Transverse colon (tissue), 4 donors: Measurements from ENCODE around the gene NOTCH1. TPM values are rescaled to one million over a fixed set of nuclear protein-coding genes. Genes with fewer than 3 reads are reported as not detected.

Experiments
- DNase-seq: peaks from one replicate; pipeline ENCODE4 v3.0.0-alpha.2; 2019
- H3K27ac ChIP-seq, 4 donors: fragments of 200-600 bp; sonication (generic); 2 replicates each; pipeline ENCODE4 v1.5.1; 2016 to 2018; ENCODE audit warnings: inconsistent platforms in 4 of 4
- H3K27me3 ChIP-seq: fragments of 200-600 bp; sonication (generic); 2 replicates; pipeline ENCODE4 v1.5.1; 2017; ENCODE audit warnings: inconsistent platforms
- H3K36me3 ChIP-seq, 4 donors: fragments of 200-600 bp; sonication (generic); 2 replicates each; pipeline ENCODE4 v1.5.1; 2017 to 2019; ENCODE audit warnings: inconsistent platforms in 4 of 4
- H3K4me1 ChIP-seq, 4 donors: fragments of 200-600 bp; sonication (generic); 2 replicates each; pipeline ENCODE4 v1.5.1; 2017 to 2020; ENCODE audit warnings: inconsistent platforms in 4 of 4
- H3K4me3 ChIP-seq, 4 donors: fragments of 200-600 bp; sonication (generic); 1 replicate in 1 of 4; 2 replicates in 3 of 4; pipeline versions ENCODE4 v1.5.1 to v1.6.1; 2017 to 2019; ENCODE audit warnings: inconsistent platforms in 4 of 4
- H3K9me3 ChIP-seq, 2 donors: fragments of 200-600 bp; sonication (generic); 2 replicates each; pipeline ENCODE4 v1.5.1; 2017 to 2019; ENCODE audit warnings: inconsistent platforms in 2 of 2
- CTCF ChIP-seq, 5 experiments: fragments of 200-600 bp in 3 of 5; fragments of 450-650 bp in 2 of 5; sonication (generic) in 3 of 5; IDR thresholded peaks; 1 replicate in 2 of 5; 2 replicates in 3 of 5; pipeline ENCODE4 v1.5.1; 2016 to 2017; ENCODE audit warnings: antibody characterized with exemption in 5 of 5, inconsistent platforms in 3 of 5, mild to moderate bottlenecking in 2 of 5, moderate library complexity in 1 of 5
- EP300 ChIP-seq: sonication (generic); formaldehyde crosslinking; IDR thresholded peaks from one replicate; pipeline ENCODE4 v1.6.1; 2017; ENCODE audit warnings: antibody characterized with exemption, low read depth
- POLR2A ChIP-seq: fragments of 450-650 bp; IDR thresholded peaks from one replicate; pipeline ENCODE4 v1.6.1; 2016; ENCODE audit warnings: antibody characterized with exemption, mild to moderate bottlenecking, moderate library complexity
- POLR2AphosphoS5 ChIP-seq, 3 donors: sonication (generic); formaldehyde crosslinking; IDR thresholded peaks; one replicate each; pipeline ENCODE4 v1.6.1; 2016; ENCODE audit warnings: antibody characterized with exemption in 3 of 3
- WGBS, 2 donors: methylation state at CpG; one replicate each; pipeline ENCODE4 v1.1.5; 2018; ENCODE audit warnings: low coverage in 1 of 2; 5-methylcytosine and 5-hydroxymethylcytosine counted together
- in situ Hi-C, 4 donors: fragments of 200-750 bp; cut with MboI; loops; one replicate each; pipeline versions ENCODE4 v1.15.0 to v1.15.1; 2017; ENCODE audit warnings: low sequenced_read_pairs in 3 of 4, low pct_ligation_motif_present in 1 of 4, low pct_unique_long_range_greater_than_20kb in 1 of 4
- intact Hi-C: fragments of 100-400 bp; cut with DNase I; formaldehyde crosslinking; loops from one replicate; pipeline ENCODE4 v1.15.1; 2023; ENCODE audit warnings: low total_unique reads
- total RNA-seq, 4 donors: library from RNA; depleted of rRNA; stranded (reverse); fragments of >200 nt; gene quantifications; one replicate each; pipeline ENCODE4 v1.1.0, GENCODE V29; 2016

The NOTCH1 gene
- total RNA-seq, 4 donors from 2014 or later: 48.2 to 154 (median 98.2) TPM

DNA sequence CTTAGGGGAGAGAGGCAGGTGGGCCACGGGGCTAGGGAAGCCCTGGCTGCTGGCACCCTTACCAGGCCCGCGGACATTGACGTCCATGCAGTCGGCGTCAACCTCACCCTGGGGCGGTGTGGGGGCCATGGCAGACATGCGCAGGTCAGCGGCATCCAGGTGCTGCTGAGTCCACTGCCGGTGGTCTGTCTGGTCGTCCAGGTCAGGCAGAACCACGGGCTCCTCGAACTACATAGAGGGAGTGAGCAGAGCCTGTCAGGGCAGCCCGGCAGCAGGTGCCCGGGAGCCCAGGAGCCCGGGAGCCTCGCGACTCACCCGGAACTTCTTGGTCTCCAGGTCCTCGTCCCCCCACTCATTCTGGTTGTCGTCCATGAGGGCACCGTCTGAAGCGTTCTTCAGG is 44.2 kb downstream of the NOTCH1 start:
- in situ Hi-C loops: no loop called here
- no peaks in the 10 kb centered on the region for H3K4me1 ChIP-seq
- intact Hi-C loops: no loop called here
- DNase-seq: no peak
- H3K4me3 ChIP-seq: no peak overlapping the region
- no peaks in the 10 kb centered on the region for H3K9me3 ChIP-seq
- no peaks in the 10 kb centered on the region for H3K27me3 ChIP-seq
- 87% methylated on average over 15 of the region's 23 CpGs; no CpG with 5 or more reads in 1 of the 2 donors for WGBS, 2 donors
- peaks cover 0 to 83% (median 37%) of the 10 kb centered on the region in 4 donors for H3K36me3 ChIP-seq
- no peak overlapping the region for H3K27ac ChIP-seq
- TF ChIP-seq CTCF (IDR thresholded peaks at IDR 0.05): no peak
- no peak for TF ChIP-seq POLR2A
- TF ChIP-seq EP300: no peak
- no peak for TF ChIP-seq POLR2AphosphoS5 (IDR thresholded peaks at IDR 0.05)

DNA sequence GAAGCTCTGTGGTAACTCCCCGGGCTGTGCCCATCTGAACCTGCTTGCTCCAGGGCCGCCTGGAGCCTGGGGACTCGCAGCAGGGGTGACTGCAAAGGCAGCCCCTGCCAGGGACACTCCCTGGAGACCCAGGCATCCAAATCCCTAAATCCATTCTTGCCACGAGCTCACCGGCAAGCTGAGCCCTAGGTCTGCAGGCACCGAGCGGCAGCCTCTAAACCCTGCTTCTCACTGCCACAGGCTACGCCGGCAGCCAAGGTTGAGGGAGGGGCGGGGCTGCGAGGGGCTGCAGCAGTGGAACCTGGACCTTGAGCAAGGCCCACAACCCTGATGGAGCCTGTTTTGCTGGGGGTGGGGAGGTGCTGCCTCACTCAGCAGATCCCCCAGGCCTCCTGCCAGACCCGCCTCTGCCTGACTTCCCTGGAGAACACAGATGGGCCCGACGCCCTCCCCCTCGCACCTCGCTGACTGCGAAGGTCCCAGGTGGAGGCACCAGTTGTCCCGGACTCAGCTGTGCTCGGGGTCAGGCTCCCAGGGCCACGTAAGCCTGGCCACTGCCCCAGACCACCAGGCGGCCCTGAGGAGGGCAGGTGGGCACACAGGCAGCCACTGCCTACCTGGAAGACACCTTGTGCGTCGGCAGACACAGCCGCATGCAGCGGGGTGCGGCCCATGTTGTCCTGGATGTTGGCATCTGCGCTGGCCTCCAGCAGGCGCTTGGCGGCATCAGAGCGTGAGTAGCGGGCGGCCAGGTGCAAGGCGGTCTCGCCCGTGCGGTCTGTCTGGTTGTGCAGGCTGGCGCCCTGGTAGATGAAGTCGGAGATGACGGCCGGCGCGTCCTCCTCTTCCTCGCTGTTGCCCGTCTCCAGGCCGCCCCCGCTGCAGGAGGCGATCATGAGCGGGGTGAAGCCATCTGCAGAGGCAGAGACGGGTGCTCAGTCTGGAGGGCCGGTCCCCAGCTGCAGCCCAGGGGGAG is 45.6 kb downstream of the NOTCH1 start:
- H3K36me3 ChIP-seq: peaks cover 0 to 68% (median 36%) of the 10 kb centered on the region in 4 donors
- no peaks in the 10 kb centered on the region for H3K9me3 ChIP-seq
- in situ Hi-C loops (no loop called here), intact Hi-C loops (no loop called here)
- H3K27ac ChIP-seq: no peak overlapping the region
- no peaks in the 10 kb centered on the region for H3K27me3 ChIP-seq
- WGBS, 2 donors: 95% methylated on average over 49 of the region's 50 CpGs; no CpG with 5 or more reads in 1 of the 2 donors
- TF ChIP-seq POLR2A: no peak
- TF ChIP-seq EP300: no peak
- TF ChIP-seq POLR2AphosphoS5 (IDR thresholded peaks at IDR 0.05): no peak
- no peak for TF ChIP-seq CTCF (IDR thresholded peaks at IDR 0.05)
- no peak overlapping the region for H3K4me3 ChIP-seq
- no peak for DNase-seq
- no peaks in the 10 kb centered on the region for H3K4me1 ChIP-seq

- intact Hi-C loops: no loop called here
- DNase-seq: no peak
- no peaks in the 10 kb centered on the region for H3K27me3 ChIP-seq
- in situ Hi-C loops: no loop called here
- H3K36me3 ChIP-seq: peaks cover 0 to 59% (median 31%) of the 10 kb centered on the region in 4 donors
- H3K27ac ChIP-seq: no peak overlapping the region
- no peak overlapping the region for H3K4me3 ChIP-seq
- no peaks in the 10 kb centered on the region for H3K9me3 ChIP-seq
- no peak for TF ChIP-seq CTCF (IDR thresholded peaks at IDR 0.05)
- no peak for TF ChIP-seq EP300
- no peak for TF ChIP-seq POLR2AphosphoS5 (IDR thresholded peaks at IDR 0.05)
- no peak for TF ChIP-seq POLR2A
- no peaks in the 10 kb centered on the region for H3K4me1 ChIP-seq
- 70 to 88% methylated on average over 2 to 32 of the region's 46 CpGs for WGBS, 2 donors
Measured at GRCh38 chr9:136499071-136499934, 46.5 kb downstream of the NOTCH1 start.
